Keratinocyte (primary cell): Measurements from ENCODE around the gene POU3F4. TPM values are rescaled to one million over a fixed set of nuclear protein-coding genes. Genes with fewer than 3 reads are reported as not detected.

Source experiments
- DNase-seq: peaks from one replicate; pipeline ENCODE4 v3.0.0-alpha.2; 2011; ENCODE audit warnings: low read depth, missing footprints, low spot score
- FAIRE-seq: peaks from 2 replicates; lab custom pipeline; 2011; peaks lifted over from hg19 to GRCh38; lab: Jason Lieb, UNC
- H2AFZ ChIP-seq: 2 replicates; pipeline ENCODE4 v1.6.0; 2012; ENCODE audit warnings: low read length, control low read depth, inconsistent platforms; ENCODE audit not compliant: control insufficient read depth
- H3K27ac ChIP-seq: 2 replicates; pipeline ENCODE4 v1.5.1; 2011; ENCODE audit warnings: low read length; ENCODE audit not compliant: control insufficient read depth, insufficient read depth
- H3K27me3 ChIP-seq: 3 replicates; pipeline ENCODE4 v1.6.0; 2011; ENCODE audit warnings: low read length; ENCODE audit not compliant: control insufficient read depth, insufficient read depth; ENCODE audit errors: extremely low read depth
- H3K36me3 ChIP-seq, 2 experiments: 2 replicates in 1 of 2; 3 replicates in 1 of 2; pipeline ENCODE4 v1.5.1; 2011; ENCODE audit warnings: low read length in 2 of 2, mild to moderate bottlenecking in 1 of 2; ENCODE audit not compliant: control insufficient read depth in 2 of 2, insufficient read depth in 2 of 2; ENCODE audit errors: extremely low read depth in 1 of 2
- H3K4me1 ChIP-seq: 3 replicates; pipeline ENCODE4 v1.5.1; 2011; ENCODE audit warnings: low read length; ENCODE audit not compliant: control insufficient read depth, insufficient read depth; ENCODE audit errors: extremely low read depth
- H3K4me2 ChIP-seq: 3 replicates; pipeline ENCODE4 v1.6.0; 2011; ENCODE audit warnings: low read depth, low read length; ENCODE audit not compliant: control insufficient read depth, insufficient read depth; ENCODE audit errors: extremely low read depth
- H3K4me3 ChIP-seq, 3 experiments: fragments of 200-600 bp in 1 of 3; sonication (generic) in 1 of 3; 2 replicates in 2 of 3; 3 replicates in 1 of 3; pipeline ENCODE4 v1.5.1; 2011 to 2016; ENCODE audit warnings: low read length in 3 of 3, mild to moderate bottlenecking in 3 of 3, control low read depth in 2 of 3, inconsistent platforms in 1 of 3, low read depth in 1 of 3, mixed read lengths in 1 of 3, mixed run types in 1 of 3, moderate library complexity in 1 of 3; ENCODE audit not compliant: control insufficient read depth in 2 of 3, insufficient read depth in 2 of 3; ENCODE audit errors: extremely low read depth in 1 of 3
- H3K79me2 ChIP-seq: 2 replicates; pipeline ENCODE4 v1.6.0; 2012; ENCODE audit warnings: low read length; ENCODE audit not compliant: control insufficient read depth, insufficient read depth
- H3K9ac ChIP-seq: 3 replicates; pipeline ENCODE4 v1.6.0; 2011; ENCODE audit warnings: low read length; ENCODE audit not compliant: control insufficient read depth, insufficient read depth; ENCODE audit errors: extremely low read depth
- H3K9me1 ChIP-seq: 3 replicates; pipeline ENCODE4 v1.6.0; 2011; ENCODE audit warnings: low read length; ENCODE audit not compliant: control insufficient read depth, insufficient read depth; ENCODE audit errors: extremely low read depth
- H3K9me3 ChIP-seq: 2 replicates; pipeline ENCODE4 v1.5.1; 2012; ENCODE audit warnings: low read depth, low read length; ENCODE audit not compliant: control insufficient read depth
- H4K20me1 ChIP-seq: 3 replicates; pipeline ENCODE4 v1.6.0; 2011; ENCODE audit warnings: low read length; ENCODE audit not compliant: control insufficient read depth, insufficient read depth; ENCODE audit errors: extremely low read depth
- EZH2 ChIP-seq: IDR thresholded peaks from one replicate; pipeline ENCODE4 v1.6.1; 2012; ENCODE audit warnings: inconsistent platforms, mild to moderate bottlenecking, low read length, moderate library complexity
- dilution Hi-C: fragments of 300-500 bp; cut with MboI; formaldehyde crosslinking; loops from one replicate; pipeline ENCODE4 v1.7.0; 2020; ENCODE audit warnings: low sequenced_read_pairs; ENCODE audit not compliant: extremely low pct_ligation_motif_present
- polyA plus RNA-seq, 5 experiments: library from polyadenylated mRNA; depleted of rRNA in 3 of 5; stranded (reverse) in 3 of 5; stranded (forward) in 1 of 5; unstranded in 1 of 5; fragments of >200 nt; gene quantifications; 1 replicate in 1 of 5; 2 replicates in 3 of 5; 3 replicates in 1 of 5; pipeline versions ENCODE4 v1.2.1 to v1.2.3, GENCODE V29; 2011 to 2012; ENCODE audit warnings: missing spikeins in 2 of 5, low read depth in 1 of 5, low replicate concordance in 1 of 5
- TF ChIP-seq, protein P1 (sequence below), 3 experiments: IDR thresholded peaks in 1 of 3; conservative IDR thresholded peaks in 1 of 3; optimal IDR thresholded peaks in 1 of 3; 2 replicates in 2 of 3; 3 replicates in 1 of 3; pipeline versions ENCODE3 to v1.5.1; 2011; ENCODE audit warnings: low read length in 3 of 3, mild to moderate bottlenecking in 3 of 3, moderate library complexity in 2 of 3, control low read depth in 1 of 3, inconsistent platforms in 1 of 3; ENCODE audit not compliant: insufficient read depth in 2 of 3; ENCODE audit errors: extremely low read depth in 1 of 3

The POU3F4 gene
- polyA plus RNA-seq, 1 donor (not counting 4 experiments of a cell fraction or from before 2014, with no cell fraction given): not detected

GRCh38 chrX:83512111-83512510, 4.0 kb downstream of the POU3F4 start:
- H3K4me1 ChIP-seq: no peaks in the 10 kb centered on the region
- no peak for TF ChIP-seq EZH2
- TF ChIP-seq, protein P1, sequence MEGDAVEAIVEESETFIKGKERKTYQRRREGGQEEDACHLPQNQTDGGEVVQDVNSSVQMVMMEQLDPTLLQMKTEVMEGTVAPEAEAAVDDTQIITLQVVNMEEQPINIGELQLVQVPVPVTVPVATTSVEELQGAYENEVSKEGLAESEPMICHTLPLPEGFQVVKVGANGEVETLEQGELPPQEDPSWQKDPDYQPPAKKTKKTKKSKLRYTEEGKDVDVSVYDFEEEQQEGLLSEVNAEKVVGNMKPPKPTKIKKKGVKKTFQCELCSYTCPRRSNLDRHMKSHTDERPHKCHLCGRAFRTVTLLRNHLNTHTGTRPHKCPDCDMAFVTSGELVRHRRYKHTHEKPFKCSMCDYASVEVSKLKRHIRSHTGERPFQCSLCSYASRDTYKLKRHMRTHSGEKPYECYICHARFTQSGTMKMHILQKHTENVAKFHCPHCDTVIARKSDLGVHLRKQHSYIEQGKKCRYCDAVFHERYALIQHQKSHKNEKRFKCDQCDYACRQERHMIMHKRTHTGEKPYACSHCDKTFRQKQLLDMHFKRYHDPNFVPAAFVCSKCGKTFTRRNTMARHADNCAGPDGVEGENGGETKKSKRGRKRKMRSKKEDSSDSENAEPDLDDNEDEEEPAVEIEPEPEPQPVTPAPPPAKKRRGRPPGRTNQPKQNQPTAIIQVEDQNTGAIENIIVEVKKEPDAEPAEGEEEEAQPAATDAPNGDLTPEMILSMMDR (optimal IDR thresholded peaks at IDR 0.05 in 1 of 3, IDR thresholded peaks at IDR 0.05 in 1 of 3, conservative IDR thresholded peaks at IDR 0.05 in 1 of 3; ENCODE audit: extremely low read depth in 1 of 3, insufficient read depth in 2 of 3, low read length in 3 of 3): no peak
- FAIRE-seq (no peak), DNase-seq (no peak)
- no peak overlapping the region for H2AFZ ChIP-seq
- H4K20me1 ChIP-seq: no peaks in the 10 kb centered on the region
- H3K36me3 ChIP-seq: no peaks in the 10 kb centered on the region
- H3K9me1 ChIP-seq: no peaks in the 10 kb centered on the region
- H3K27me3 ChIP-seq: peaks cover 30% of the 10 kb centered on the region
- dilution Hi-C loops: no loop called here
- H3K9ac ChIP-seq: no peak overlapping the region
- peaks cover 4% of the 10 kb centered on the region for H3K9me3 ChIP-seq
- H3K4me2 ChIP-seq: no peak overlapping the region
- H3K79me2 ChIP-seq: no peaks in the 10 kb centered on the region
- H3K4me3 ChIP-seq: no peak overlapping the region
- no peak overlapping the region for H3K27ac ChIP-seq

DNA sequence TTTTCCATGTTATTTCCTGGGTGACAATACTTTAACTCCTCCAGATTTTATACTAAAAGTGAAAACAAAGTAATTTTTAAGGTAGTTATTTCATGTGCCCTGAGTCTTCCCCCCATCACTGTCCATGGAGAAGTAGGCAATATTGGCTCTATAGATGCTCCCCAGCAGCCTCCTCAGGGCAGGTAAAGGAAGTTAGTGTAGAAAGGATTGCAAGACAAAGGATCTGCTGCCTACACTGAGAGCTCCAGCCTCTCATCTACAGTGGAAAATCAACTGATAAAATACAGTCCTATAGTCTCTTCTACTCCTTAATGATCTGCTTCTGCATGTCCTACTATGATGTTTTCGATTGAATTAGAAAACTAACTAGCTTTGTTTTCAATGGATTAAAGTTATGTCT, 8.5 kb downstream of the POU3F4 start:
- FAIRE-seq (no peak), DNase-seq (no peak)
- Histone ChIP-seq H3K27ac (no peak overlapping the region), H3K4me2 (no peak overlapping the region), H3K36me3 (no peaks in the 10 kb centered on the region), H4K20me1 (no peaks in the 10 kb centered on the region), H3K9ac (no peak overlapping the region), H3K27me3 (no peaks in the 10 kb centered on the region), H2AFZ (no peak overlapping the region), H3K9me1 (no peaks in the 10 kb centered on the region), H3K4me3 (no peak overlapping the region), H3K9me3 (no peaks in the 10 kb centered on the region), H3K4me1 (no peaks in the 10 kb centered on the region), H3K79me2 (no peaks in the 10 kb centered on the region)
- TF ChIP-seq EZH2: no peak
- TF ChIP-seq, protein P1 (optimal IDR thresholded peaks at IDR 0.05 in 1 of 3, IDR thresholded peaks at IDR 0.05 in 1 of 3, conservative IDR thresholded peaks at IDR 0.05 in 1 of 3; ENCODE audit: extremely low read depth in 1 of 3, insufficient read depth in 2 of 3, low read length in 3 of 3): no peak
- dilution Hi-C loops: no loop called here
